ENCODE results near the gene MTHFD1L. TPM values are rescaled to one million over a fixed set of nuclear protein-coding genes. Genes with fewer than 3 reads are reported as not detected.

The MTHFD1L gene
- total RNA-seq, 1 donor from 2014 or later, result 10.4 TPM

DNA sequence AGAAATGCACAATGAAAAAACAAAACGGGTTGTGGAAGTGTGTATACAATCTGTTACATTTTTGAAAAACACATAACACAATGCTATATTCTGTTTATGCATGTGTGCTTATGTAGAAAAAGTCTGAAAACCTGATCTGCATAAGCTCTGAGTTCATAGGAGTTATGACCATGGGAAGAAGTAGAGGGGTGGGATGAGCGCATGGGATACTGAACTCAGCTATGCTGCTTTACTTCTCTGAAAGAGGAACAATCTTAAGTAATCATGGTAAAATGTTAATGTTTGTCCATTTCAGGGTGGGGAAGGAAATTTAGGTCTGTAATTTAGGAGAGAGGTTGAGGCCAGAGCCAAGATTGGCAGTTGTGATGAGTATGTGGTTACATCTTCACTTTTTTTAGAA, 126.8 kb downstream of the MTHFD1L start:
- H3K4me1 ChIP-seq, result no peaks in the 10 kb centered on the region
- TF ChIP-seq, protein P1, sequence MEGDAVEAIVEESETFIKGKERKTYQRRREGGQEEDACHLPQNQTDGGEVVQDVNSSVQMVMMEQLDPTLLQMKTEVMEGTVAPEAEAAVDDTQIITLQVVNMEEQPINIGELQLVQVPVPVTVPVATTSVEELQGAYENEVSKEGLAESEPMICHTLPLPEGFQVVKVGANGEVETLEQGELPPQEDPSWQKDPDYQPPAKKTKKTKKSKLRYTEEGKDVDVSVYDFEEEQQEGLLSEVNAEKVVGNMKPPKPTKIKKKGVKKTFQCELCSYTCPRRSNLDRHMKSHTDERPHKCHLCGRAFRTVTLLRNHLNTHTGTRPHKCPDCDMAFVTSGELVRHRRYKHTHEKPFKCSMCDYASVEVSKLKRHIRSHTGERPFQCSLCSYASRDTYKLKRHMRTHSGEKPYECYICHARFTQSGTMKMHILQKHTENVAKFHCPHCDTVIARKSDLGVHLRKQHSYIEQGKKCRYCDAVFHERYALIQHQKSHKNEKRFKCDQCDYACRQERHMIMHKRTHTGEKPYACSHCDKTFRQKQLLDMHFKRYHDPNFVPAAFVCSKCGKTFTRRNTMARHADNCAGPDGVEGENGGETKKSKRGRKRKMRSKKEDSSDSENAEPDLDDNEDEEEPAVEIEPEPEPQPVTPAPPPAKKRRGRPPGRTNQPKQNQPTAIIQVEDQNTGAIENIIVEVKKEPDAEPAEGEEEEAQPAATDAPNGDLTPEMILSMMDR (IDR thresholded peaks at IDR 0.05), result no peak
- H3K9me3 ChIP-seq, result no peaks in the 10 kb centered on the region
- H3K27me3 ChIP-seq, result no peaks in the 10 kb centered on the region
- intact Hi-C loops (cut with DNase I), result no loop called here
- no peak overlapping the region for H3K4me3 ChIP-seq
- no peak for DNase-seq (ENCODE audit: low spot score in 2 of 2)
- peaks cover 7 to 10% of the 10 kb centered on the region in 2 donors for H3K36me3 ChIP-seq
- H3K27ac ChIP-seq, result no peak overlapping the region

DNA sequence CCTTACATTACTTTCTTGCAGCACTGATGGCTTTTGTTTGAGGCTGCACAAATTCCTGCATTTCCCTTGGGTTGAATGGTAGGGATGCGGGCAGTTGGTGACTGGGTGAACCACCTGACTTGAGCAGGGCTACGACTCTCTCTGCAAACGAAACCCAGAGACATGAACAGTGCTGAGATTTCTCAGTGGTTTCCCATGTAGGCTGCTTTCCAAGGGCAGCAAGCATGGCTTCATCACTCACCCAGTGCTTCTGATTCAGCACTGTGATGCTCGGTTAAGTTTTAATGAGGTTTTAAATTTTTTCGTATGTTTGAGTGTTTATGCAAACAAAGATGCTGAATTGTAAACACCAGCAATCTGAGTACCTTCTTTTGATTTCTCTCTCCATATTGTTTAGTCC, 127.2 kb downstream of the MTHFD1L start:
- TF ChIP-seq, protein P1 (IDR thresholded peaks at IDR 0.05), result no peak
- no peak overlapping the region for H3K27ac ChIP-seq
- no peaks in the 10 kb centered on the region for H3K27me3 ChIP-seq
- intact Hi-C loops (cut with DNase I), result no loop called here
- H3K9me3 ChIP-seq, result no peaks in the 10 kb centered on the region
- no peaks in the 10 kb centered on the region for H3K4me1 ChIP-seq
- H3K36me3 ChIP-seq, result peaks cover 7 to 10% of the 10 kb centered on the region in 2 donors
- DNase-seq (ENCODE audit: low spot score in 2 of 2), result no peak
- no peak overlapping the region for H3K4me3 ChIP-seq

DNA sequence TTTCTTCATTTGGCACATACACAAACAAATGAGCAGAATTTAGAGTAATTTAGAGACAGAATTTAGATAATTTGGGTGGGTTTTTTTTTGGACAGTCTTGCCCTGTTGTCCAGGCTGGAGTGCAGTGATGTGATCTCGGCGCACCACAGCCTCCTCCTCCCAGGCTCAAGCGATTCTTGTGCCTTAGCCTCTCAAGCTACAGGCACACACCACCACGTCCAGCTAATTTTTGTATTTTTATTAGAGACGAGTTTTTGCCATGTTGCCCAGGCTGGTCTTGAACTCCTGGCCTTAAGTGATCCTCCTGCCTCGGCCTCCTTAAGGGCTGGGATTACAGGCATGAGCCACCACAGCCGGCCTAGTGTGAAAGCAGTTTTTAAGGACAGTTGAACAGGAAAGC, 127.8 kb downstream of the MTHFD1L start:
- H3K36me3 ChIP-seq, result peaks cover 7 to 10% of the 10 kb centered on the region in 2 donors
- no peak overlapping the region for H3K4me3 ChIP-seq
- H3K27ac ChIP-seq, result no peak overlapping the region
- no peaks in the 10 kb centered on the region for H3K9me3 ChIP-seq
- no peak for DNase-seq (ENCODE audit: low spot score in 2 of 2)
- H3K4me1 ChIP-seq, result no peaks in the 10 kb centered on the region
- intact Hi-C loops (cut with DNase I), result no loop called here
- TF ChIP-seq, protein P1 (IDR thresholded peaks at IDR 0.05), result no peak
- H3K27me3 ChIP-seq, result no peaks in the 10 kb centered on the region

DNA sequence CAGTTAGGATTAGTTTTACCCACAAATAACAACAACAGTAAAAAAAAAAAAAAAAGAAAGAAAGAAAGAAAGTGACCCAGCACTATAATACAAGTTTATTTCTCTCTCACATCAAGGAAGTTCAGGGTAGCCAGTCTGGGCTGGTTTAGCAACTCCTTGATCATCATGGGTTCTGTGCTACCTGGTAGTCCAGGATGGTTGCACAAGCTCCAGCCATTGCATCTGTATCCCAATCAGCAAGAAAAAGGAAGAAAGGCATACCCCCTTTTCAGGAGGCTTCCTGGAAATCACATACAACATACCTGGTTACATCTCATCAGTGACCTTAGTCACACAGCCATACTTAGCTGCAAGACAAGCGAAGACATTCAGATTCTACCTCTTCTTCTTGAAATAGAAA, 128.5 kb downstream of the MTHFD1L start:
- Histone ChIP-seq H3K27ac (no peak overlapping the region), H3K4me1 (no peaks in the 10 kb centered on the region), H3K27me3 (no peaks in the 10 kb centered on the region), H3K9me3 (no peaks in the 10 kb centered on the region), H3K36me3 (peaks cover 7 to 10% of the 10 kb centered on the region in 2 donors), H3K4me3 (no peak overlapping the region)
- intact Hi-C loops (cut with DNase I), result no loop called here
- DNase-seq (ENCODE audit: low spot score in 2 of 2), result no peak
- TF ChIP-seq, protein P1 (IDR thresholded peaks at IDR 0.05), result no peak

DNA sequence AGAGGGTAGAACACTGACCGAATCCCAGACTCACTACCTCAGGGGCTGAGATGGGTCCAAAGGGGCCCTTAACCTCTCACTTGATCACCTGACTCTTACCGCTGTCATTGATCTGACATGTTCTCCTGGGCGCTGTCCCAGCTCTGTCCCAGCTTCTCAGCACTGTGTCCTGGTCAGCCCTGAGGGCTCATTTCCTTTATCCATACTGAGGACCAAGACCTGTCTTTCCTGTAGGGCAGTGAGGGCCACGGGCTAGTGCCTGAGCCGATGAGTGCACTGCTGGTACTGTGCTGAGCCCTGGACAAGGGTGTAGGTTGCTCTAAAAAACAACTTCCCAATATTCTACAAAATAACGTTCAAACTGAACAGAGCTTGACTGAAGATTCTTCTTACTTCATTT, 131.5 kb downstream of the MTHFD1L start:
- Histone ChIP-seq H3K36me3 (peaks cover 7 to 10% of the 10 kb centered on the region in 2 donors), H3K9me3 (no peaks in the 10 kb centered on the region), H3K27me3 (no peaks in the 10 kb centered on the region), H3K4me1 (no peaks in the 10 kb centered on the region), H3K27ac (no peak overlapping the region), H3K4me3 (no peak overlapping the region)
- TF ChIP-seq, protein P1 (IDR thresholded peaks at IDR 0.05), result no peak
- intact Hi-C loops (cut with DNase I), result no loop called here
- DNase-seq (ENCODE audit: low spot score in 2 of 2), result no peak

DNA sequence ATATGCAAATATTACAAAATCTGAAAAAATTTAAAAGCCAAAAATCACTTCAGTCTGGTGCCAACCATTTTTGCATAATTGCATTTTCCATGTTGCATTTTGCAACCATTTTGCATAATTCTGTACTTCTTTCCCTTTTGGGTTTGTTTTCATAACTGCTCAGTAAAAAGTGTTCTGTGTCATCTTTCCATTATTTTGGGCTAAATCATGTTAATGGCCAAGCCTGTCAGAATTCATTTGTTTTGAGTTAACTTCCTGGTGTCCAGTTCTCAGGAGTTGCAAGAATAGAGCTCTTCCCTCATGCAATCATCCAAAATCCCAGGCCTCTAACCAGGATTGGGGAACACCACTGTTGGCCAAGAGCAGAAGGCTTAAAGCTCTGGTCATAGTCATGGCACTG, 133.6 kb downstream of the MTHFD1L start:
- Histone ChIP-seq H3K4me3 (no peak overlapping the region), H3K27me3 (no peaks in the 10 kb centered on the region), H3K4me1 (peaks cover 0 to 2% of the 10 kb centered on the region in 2 donors), H3K9me3 (no peaks in the 10 kb centered on the region), H3K27ac (no peak overlapping the region), H3K36me3 (peaks cover 0 to 10% of the 10 kb centered on the region in 2 donors)
- no peak for DNase-seq (ENCODE audit: low spot score in 2 of 2)
- TF ChIP-seq, protein P1 (IDR thresholded peaks at IDR 0.05), result no peak
- intact Hi-C loops (cut with DNase I), result no loop called here
